GM23338 (cell line): ENCODE measurements around the gene COX10.

Source experiments
- CREB1 ChIP-seq: fragments of 250-450 bp; sonication (Bioruptor Pico); IDR thresholded peaks from 2 replicates; pipeline ENCODE4 v1.5.0; 2020; ENCODE audit warnings: low read depth, mild to moderate bottlenecking, moderate library complexity
- EZH2 ChIP-seq: fragments of 200-600 bp; sonication (generic); IDR thresholded peaks from one replicate; pipeline ENCODE4 v1.8.0; 2017; ENCODE audit warnings: antibody characterized with exemption, mild to moderate bottlenecking, low read depth; ENCODE audit not compliant: unreplicated experiment
- EZH2phosphoT487 ChIP-seq: fragments of 200-600 bp; sonication (generic); IDR thresholded peaks from one replicate; pipeline ENCODE4 v1.8.1; 2018; ENCODE audit warnings: antibody characterized with exemption; ENCODE audit not compliant: unreplicated experiment
- JUNB ChIP-seq: IDR thresholded peaks from one replicate; pipeline ENCODE4 v1.6.1; 2016; ENCODE audit warnings: antibody characterized with exemption; ENCODE audit not compliant: unreplicated experiment
- POLR2AphosphoS5 ChIP-seq: IDR thresholded peaks from 2 replicates; pipeline ENCODE4 v1.6.1; 2016; ENCODE audit warnings: antibody characterized with exemption, low read depth
- STAT1 ChIP-seq: IDR thresholded peaks from one replicate; pipeline ENCODE4 v1.6.1; 2016; ENCODE audit warnings: antibody characterized with exemption; ENCODE audit not compliant: unreplicated experiment
- TF ChIP-seq, protein P1 (sequence below), 2 experiments: fragments of 200-600 bp in 1 of 2; sonication (generic) in 1 of 2; conservative IDR thresholded peaks; 2 replicates each; pipeline versions ENCODE4 v1.5.1 to v1.6.1; 2016 to 2017; ENCODE audit warnings: antibody characterized with exemption in 2 of 2, low read depth in 2 of 2, mild to moderate bottlenecking in 2 of 2, moderate library complexity in 1 of 2
- TF ChIP-seq, protein P2 (sequence below): IDR thresholded peaks from one replicate; pipeline ENCODE4 v1.6.1; 2018; ENCODE audit warnings: antibody characterized with exemption; ENCODE audit not compliant: unreplicated experiment
- TF ChIP-seq, protein P3 (sequence below): fragments of 250-450 bp; sonication (Bioruptor Pico); IDR thresholded peaks from 2 replicates; pipeline ENCODE4 v1.5.0; 2020; ENCODE audit warnings: mild to moderate bottlenecking, moderate library complexity

DNA sequence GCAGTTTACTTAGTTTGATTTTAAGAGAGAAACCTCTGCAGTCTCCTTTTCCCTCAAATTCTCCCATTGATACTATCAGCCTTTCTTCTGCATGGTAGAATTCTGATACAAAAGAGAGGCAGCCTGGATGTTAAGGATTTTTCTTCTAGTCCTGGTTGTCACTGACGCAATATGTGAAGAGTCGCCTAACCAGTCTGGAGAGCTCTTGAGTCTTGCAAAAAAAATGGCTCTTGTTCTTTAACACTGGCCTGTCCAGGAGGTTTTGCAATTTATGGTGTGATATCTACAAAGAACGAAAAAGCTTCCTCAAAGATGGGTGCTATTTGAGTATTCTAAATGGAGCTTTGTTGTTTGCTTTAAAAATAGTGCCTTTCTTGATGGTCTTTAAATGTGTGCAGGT lies 28.9 kb downstream of the COX10 start:
- TF ChIP-seq, protein P1, sequence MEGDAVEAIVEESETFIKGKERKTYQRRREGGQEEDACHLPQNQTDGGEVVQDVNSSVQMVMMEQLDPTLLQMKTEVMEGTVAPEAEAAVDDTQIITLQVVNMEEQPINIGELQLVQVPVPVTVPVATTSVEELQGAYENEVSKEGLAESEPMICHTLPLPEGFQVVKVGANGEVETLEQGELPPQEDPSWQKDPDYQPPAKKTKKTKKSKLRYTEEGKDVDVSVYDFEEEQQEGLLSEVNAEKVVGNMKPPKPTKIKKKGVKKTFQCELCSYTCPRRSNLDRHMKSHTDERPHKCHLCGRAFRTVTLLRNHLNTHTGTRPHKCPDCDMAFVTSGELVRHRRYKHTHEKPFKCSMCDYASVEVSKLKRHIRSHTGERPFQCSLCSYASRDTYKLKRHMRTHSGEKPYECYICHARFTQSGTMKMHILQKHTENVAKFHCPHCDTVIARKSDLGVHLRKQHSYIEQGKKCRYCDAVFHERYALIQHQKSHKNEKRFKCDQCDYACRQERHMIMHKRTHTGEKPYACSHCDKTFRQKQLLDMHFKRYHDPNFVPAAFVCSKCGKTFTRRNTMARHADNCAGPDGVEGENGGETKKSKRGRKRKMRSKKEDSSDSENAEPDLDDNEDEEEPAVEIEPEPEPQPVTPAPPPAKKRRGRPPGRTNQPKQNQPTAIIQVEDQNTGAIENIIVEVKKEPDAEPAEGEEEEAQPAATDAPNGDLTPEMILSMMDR (conservative IDR thresholded peaks at IDR 0.05; ENCODE audit: low read depth in 2 of 2): no peak
- TF ChIP-seq POLR2AphosphoS5: no peak
- no peak for TF ChIP-seq EZH2
- TF ChIP-seq, protein P2, sequence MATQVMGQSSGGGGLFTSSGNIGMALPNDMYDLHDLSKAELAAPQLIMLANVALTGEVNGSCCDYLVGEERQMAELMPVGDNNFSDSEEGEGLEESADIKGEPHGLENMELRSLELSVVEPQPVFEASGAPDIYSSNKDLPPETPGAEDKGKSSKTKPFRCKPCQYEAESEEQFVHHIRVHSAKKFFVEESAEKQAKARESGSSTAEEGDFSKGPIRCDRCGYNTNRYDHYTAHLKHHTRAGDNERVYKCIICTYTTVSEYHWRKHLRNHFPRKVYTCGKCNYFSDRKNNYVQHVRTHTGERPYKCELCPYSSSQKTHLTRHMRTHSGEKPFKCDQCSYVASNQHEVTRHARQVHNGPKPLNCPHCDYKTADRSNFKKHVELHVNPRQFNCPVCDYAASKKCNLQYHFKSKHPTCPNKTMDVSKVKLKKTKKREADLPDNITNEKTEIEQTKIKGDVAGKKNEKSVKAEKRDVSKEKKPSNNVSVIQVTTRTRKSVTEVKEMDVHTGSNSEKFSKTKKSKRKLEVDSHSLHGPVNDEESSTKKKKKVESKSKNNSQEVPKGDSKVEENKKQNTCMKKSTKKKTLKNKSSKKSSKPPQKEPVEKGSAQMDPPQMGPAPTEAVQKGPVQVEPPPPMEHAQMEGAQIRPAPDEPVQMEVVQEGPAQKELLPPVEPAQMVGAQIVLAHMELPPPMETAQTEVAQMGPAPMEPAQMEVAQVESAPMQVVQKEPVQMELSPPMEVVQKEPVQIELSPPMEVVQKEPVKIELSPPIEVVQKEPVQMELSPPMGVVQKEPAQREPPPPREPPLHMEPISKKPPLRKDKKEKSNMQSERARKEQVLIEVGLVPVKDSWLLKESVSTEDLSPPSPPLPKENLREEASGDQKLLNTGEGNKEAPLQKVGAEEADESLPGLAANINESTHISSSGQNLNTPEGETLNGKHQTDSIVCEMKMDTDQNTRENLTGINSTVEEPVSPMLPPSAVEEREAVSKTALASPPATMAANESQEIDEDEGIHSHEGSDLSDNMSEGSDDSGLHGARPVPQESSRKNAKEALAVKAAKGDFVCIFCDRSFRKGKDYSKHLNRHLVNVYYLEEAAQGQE: no peak
- no peak for TF ChIP-seq EZH2phosphoT487
- no peak for TF ChIP-seq CREB1 (CRISPR knock-in tag)
- no peak for TF ChIP-seq JUNB
- TF ChIP-seq, protein P3, sequence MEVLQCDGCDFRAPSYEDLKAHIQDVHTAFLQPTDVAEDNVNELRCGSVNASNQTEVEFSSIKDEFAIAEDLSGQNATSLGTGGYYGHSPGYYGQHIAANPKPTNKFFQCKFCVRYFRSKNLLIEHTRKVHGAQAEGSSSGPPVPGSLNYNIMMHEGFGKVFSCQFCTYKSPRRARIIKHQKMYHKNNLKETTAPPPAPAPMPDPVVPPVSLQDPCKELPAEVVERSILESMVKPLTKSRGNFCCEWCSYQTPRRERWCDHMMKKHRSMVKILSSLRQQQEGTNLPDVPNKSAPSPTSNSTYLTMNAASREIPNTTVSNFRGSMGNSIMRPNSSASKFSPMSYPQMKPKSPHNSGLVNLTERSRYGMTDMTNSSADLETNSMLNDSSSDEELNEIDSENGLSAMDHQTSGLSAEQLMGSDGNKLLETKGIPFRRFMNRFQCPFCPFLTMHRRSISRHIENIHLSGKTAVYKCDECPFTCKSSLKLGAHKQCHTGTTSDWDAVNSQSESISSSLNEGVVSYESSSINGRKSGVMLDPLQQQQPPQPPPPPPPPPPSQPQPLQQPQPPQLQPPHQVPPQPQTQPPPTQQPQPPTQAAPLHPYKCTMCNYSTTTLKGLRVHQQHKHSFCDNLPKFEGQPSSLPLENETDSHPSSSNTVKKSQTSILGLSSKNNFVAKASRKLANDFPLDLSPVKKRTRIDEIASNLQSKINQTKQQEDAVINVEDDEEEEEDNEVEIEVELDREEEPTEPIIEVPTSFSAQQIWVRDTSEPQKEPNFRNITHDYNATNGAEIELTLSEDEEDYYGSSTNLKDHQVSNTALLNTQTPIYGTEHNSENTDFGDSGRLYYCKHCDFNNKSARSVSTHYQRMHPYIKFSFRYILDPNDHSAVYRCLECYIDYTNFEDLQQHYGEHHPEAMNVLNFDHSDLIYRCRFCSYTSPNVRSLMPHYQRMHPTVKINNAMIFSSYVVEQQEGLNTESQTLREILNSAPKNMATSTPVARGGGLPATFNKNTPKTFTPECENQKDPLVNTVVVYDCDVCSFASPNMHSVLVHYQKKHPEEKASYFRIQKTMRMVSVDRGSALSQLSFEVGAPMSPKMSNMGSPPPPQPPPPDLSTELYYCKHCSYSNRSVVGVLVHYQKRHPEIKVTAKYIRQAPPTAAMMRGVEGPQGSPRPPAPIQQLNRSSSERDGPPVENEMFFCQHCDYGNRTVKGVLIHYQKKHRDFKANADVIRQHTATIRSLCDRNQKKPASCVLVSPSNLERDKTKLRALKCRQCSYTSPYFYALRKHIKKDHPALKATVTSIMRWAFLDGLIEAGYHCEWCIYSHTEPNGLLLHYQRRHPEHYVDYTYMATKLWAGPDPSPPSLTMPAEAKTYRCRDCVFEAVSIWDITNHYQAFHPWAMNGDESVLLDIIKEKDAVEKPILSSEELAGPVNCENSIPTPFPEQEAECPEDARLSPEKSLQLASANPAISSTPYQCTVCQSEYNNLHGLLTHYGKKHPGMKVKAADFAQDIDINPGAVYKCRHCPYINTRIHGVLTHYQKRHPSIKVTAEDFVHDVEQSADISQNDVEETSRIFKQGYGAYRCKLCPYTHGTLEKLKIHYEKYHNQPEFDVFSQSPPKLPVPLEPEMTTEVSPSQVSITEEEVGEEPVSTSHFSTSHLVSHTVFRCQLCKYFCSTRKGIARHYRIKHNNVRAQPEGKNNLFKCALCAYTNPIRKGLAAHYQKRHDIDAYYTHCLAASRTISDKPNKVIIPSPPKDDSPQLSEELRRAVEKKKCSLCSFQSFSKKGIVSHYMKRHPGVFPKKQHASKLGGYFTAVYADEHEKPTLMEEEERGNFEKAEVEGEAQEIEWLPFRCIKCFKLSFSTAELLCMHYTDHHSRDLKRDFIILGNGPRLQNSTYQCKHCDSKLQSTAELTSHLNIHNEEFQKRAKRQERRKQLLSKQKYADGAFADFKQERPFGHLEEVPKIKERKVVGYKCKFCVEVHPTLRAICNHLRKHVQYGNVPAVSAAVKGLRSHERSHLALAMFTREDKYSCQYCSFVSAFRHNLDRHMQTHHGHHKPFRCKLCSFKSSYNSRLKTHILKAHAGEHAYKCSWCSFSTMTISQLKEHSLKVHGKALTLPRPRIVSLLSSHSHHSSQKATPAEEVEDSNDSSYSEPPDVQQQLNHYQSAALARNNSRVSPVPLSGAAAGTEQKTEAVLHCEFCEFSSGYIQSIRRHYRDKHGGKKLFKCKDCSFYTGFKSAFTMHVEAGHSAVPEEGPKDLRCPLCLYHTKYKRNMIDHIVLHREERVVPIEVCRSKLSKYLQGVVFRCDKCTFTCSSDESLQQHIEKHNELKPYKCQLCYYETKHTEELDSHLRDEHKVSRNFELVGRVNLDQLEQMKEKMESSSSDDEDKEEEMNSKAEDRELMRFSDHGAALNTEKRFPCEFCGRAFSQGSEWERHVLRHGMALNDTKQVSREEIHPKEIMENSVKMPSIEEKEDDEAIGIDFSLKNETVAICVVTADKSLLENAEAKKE (CRISPR knock-in tag): no peak
- no peak for TF ChIP-seq STAT1
